Kidney (tissue), 14 donors: ENCODE measurements around the gene DYNC1LI2. TPM values are rescaled to one million over a fixed set of nuclear protein-coding genes. Genes with fewer than 3 reads are reported as not detected.

Experiments
- DNase-seq, 5 donors: peaks; one replicate each; pipeline ENCODE4 v3.0.0-alpha.2; 2013 to 2020
- FAIRE-seq: peaks from 2 replicates; lab custom pipeline; 2012; peaks lifted over from hg19 to GRCh38; lab: Jason Lieb, UNC
- H3K27ac ChIP-seq, 2 donors: one replicate each; pipeline ENCODE4 v1.7.0; 2013; ENCODE audit warnings: low read depth in 2 of 2, low read length in 2 of 2, inconsistent platforms in 1 of 2
- H3K27me3 ChIP-seq: one replicate; pipeline ENCODE4 v1.7.1; 2013; ENCODE audit warnings: low read length, inconsistent platforms; ENCODE audit not compliant: control insufficient read depth, insufficient read depth
- H3K36me3 ChIP-seq, 3 donors: one replicate each; pipeline versions ENCODE4 v1.7.0 to v1.7.1; 2013; ENCODE audit warnings: low read length in 3 of 3, control low read depth in 1 of 3, inconsistent platforms in 1 of 3; ENCODE audit not compliant: insufficient read depth in 3 of 3, control insufficient read depth in 2 of 3
- H3K4me1 ChIP-seq, 3 donors: one replicate each; pipeline versions ENCODE4 v1.7.0 to v1.7.1; 2013; ENCODE audit warnings: low read length in 3 of 3, inconsistent platforms in 1 of 3, low read depth in 1 of 3; ENCODE audit not compliant: control insufficient read depth in 2 of 3, insufficient read depth in 2 of 3
- H3K4me3 ChIP-seq, 3 donors: one replicate each; pipeline versions ENCODE4 v1.7.0 to v1.8.1; 2013; ENCODE audit warnings: low read length in 3 of 3, control low read depth in 1 of 3, inconsistent platforms in 1 of 3
- H3K9ac ChIP-seq, 3 donors: one replicate each; pipeline versions ENCODE4 v1.7.0 to v1.7.1; 2013; ENCODE audit warnings: low read length in 3 of 3, control low read depth in 1 of 3, inconsistent platforms in 1 of 3
- H3K9me3 ChIP-seq, 3 donors: one replicate each; pipeline versions ENCODE4 v1.7.0 to v1.7.1; 2013; ENCODE audit warnings: low read length in 3 of 3, control low read depth in 1 of 3, inconsistent platforms in 1 of 3; ENCODE audit not compliant: control insufficient read depth in 2 of 3, insufficient read depth in 1 of 3
- intact Hi-C: fragments of 100-400 bp; cut with DNase I; formaldehyde crosslinking; loops from one replicate; pipeline ENCODE4 v1.11.1; 2022
- polyA plus RNA-seq: library from polyadenylated mRNA; stranded (reverse); fragments of 350-450 nt; fragmentation: Illumina TruSeq; extraction: RNeasy Lipid Tissue Mini Kit (QIAGEN cat#74804); gene quantifications from one replicate; pipeline ENCODE4 v1.2.3, GENCODE V29; 2014; ENCODE audit warnings: low read depth, low replicate concordance; ENCODE audit not compliant: insufficient read depth
- total RNA-seq: library from RNA; stranded (reverse); fragmentation: NEBNext Ultra II Directional; extraction: Animal tissue kit (Norgen Biotek cat#: 25700); gene quantifications from one replicate; pipeline ENCODE4 v1.2.1, GENCODE V29; 2021
- TF ChIP-seq, protein P1 (sequence below): IDR thresholded peaks from 3 replicates; pipeline ENCODE4 v1.5.1; 2012; ENCODE audit warnings: mild to moderate bottlenecking, moderate library complexity, borderline replicate concordance; ENCODE audit not compliant: insufficient read depth; ENCODE audit errors: extremely low read depth
- donor health status: control.
- donor health status: control.
- donor health status: control.
- donor health status: control.
- donor health status: control.
- donor health status: DM: yes; HTN: yes; CAD: no.
- donor health status: Normal renal cell carcinoma (clear cell type).

Gene DYNC1LI2
- total and polyA plus RNA-seq, 2 donors from 2014 or later = 32.0 to 119 TPM

DNA sequence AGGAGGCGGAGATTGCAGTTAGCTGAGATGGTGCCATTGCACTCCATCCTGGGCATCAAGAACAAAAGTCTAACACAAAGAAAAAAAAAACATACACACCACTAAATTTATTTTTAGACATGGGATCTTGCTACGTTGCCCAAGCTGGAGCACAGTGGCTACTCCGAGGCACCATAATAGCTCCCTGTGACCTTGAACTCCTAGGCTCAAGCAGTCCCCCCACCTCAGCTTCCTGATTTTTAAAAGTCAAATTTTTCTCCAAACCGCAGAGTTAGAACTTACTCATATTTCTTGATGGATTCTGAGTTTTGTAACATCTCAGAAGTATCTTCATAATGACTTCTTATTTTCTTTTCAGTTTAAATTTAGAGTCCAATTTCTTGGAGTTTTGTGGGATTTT, 58.3 kb downstream of the DYNC1LI2 start:
- H3K4me1 ChIP-seq = peaks cover 0 to 18% (median 14%) of the 10 kb centered on the region in 3 donors
- no peak overlapping the region for H3K9ac ChIP-seq
- intact Hi-C loops = no loop called here
- no peaks in the 10 kb centered on the region for H3K27me3 ChIP-seq
- no peak overlapping the region for H3K27ac ChIP-seq
- H3K9me3 ChIP-seq = no peaks in the 10 kb centered on the region
- H3K36me3 ChIP-seq = no peaks in the 10 kb centered on the region
- TF ChIP-seq, protein P1, sequence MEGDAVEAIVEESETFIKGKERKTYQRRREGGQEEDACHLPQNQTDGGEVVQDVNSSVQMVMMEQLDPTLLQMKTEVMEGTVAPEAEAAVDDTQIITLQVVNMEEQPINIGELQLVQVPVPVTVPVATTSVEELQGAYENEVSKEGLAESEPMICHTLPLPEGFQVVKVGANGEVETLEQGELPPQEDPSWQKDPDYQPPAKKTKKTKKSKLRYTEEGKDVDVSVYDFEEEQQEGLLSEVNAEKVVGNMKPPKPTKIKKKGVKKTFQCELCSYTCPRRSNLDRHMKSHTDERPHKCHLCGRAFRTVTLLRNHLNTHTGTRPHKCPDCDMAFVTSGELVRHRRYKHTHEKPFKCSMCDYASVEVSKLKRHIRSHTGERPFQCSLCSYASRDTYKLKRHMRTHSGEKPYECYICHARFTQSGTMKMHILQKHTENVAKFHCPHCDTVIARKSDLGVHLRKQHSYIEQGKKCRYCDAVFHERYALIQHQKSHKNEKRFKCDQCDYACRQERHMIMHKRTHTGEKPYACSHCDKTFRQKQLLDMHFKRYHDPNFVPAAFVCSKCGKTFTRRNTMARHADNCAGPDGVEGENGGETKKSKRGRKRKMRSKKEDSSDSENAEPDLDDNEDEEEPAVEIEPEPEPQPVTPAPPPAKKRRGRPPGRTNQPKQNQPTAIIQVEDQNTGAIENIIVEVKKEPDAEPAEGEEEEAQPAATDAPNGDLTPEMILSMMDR = no peak
- FAIRE-seq (no peak), DNase-seq (no peak)
- H3K4me3 ChIP-seq = no peak overlapping the region

DNA sequence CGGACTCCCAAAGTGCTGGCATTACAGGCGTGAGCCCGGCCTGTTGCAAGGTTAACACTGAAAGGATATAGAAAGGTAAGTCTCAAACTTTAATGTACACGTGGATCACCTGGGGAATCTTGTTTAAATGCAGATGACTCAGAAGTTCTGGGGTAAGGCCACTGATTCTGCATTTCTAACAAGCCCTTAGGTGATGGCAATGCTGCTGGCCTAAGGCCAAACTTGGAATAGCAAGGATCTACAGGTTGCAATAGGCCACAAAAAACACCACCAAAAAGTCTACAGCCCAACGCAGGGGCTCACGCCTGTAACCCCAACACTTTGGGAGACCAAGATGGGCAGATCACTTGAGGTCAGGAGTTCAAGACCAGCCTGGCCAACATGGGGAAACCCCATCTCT, 59.1 kb downstream of the DYNC1LI2 start:
- no peak overlapping the region for H3K9ac ChIP-seq
- H3K36me3 ChIP-seq = no peaks in the 10 kb centered on the region
- DNase-seq (no peak), FAIRE-seq (no peak)
- no peaks in the 10 kb centered on the region for H3K27me3 ChIP-seq
- no peak overlapping the region for H3K27ac ChIP-seq
- no peaks in the 10 kb centered on the region for H3K9me3 ChIP-seq
- H3K4me3 ChIP-seq = no peak overlapping the region
- TF ChIP-seq, protein P1 = no peak
- intact Hi-C loops = no loop called here
- H3K4me1 ChIP-seq = peaks cover 0 to 18% (median 14%) of the 10 kb centered on the region in 3 donors

DNA sequence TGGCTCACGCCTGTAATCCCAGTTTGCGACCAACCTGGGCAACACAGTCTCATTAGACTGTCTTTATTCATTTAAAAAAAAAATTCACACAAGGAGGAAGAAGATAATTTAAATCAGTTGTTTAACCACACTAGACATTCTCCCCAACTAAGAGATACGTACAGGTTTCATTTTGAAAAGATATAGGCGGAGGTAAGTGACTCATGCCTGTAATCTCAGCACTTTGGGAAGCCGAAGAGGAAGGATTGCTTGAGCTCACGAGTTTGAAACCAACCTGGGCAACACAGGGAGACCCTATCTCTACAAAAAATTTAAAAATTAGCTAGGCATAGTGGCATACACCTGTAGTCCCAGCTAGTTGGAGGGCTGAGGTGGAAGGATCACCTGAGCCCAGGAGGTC, 60.2 kb downstream of the DYNC1LI2 start:
- DNase-seq (no peak), FAIRE-seq (no peak)
- Histone ChIP-seq H3K27me3 (no peaks in the 10 kb centered on the region), H3K4me1 (peaks cover 0 to 18% (median 14%) of the 10 kb centered on the region in 3 donors), H3K9ac (no peak overlapping the region), H3K4me3 (no peak overlapping the region), H3K27ac (no peak overlapping the region), H3K36me3 (no peaks in the 10 kb centered on the region), H3K9me3 (no peaks in the 10 kb centered on the region)
- intact Hi-C loops = no loop called here
- TF ChIP-seq, protein P1 = no peak

DNA sequence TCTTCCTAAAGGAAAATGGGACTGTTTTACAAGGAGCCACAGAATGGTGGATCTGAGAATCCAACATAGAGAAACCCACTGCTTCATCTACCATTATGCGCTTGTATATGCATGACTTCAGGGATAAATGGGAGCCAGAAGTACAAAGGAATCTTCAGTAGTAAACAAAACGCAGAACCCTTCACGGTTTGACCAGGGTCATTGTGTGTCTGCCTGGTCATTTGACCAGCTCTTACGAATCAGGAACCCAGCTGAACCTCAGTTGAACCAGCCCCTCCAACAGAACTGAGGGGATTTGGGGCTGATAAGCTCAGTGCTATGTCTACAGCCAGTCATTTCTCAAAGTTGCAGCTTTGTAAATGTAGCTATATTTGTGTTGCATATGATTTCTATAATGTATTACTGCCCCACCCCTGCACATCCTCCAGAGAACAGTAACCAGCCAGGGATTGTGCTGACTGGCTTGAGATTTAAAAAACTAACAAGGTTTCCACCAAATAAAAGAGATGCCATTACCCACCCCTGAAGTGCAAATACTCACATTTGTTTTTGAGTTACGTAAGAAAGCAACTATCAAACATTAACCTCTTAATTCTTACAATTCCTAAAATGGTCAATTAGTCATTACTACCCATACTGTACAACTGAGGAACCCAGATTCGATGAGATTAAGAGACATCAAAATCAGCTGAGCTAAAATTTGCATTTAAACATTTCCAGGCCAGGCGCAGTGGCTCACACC, 61.1 kb downstream of the DYNC1LI2 start:
- peak overlapping the region in 1 of 3 donors; percentile 1 for H3K9ac ChIP-seq
- no peak overlapping the region for H3K27ac ChIP-seq
- no peaks in the 10 kb centered on the region for H3K27me3 ChIP-seq
- H3K4me3 ChIP-seq = no peak overlapping the region
- no peaks in the 10 kb centered on the region for H3K36me3 ChIP-seq
- no peaks in the 10 kb centered on the region for H3K9me3 ChIP-seq
- intact Hi-C loops = no loop called here
- H3K4me1 ChIP-seq = peaks cover 0 to 18% (median 8%) of the 10 kb centered on the region in 3 donors
- FAIRE-seq = no peak
- DNase-seq = no peak
- TF ChIP-seq, protein P1 = no peak
